Renal cortical epithelial cell (primary cell): Measurements from ENCODE around the gene GEMIN5. TPM values are rescaled to one million over a fixed set of nuclear protein-coding genes. Genes with fewer than 3 reads are reported as not detected.
"Not testable (repeated sequence)": the region's sequence is repeated elsewhere in the genome, so short reads cannot be mapped to it uniquely, and the experiment has no call there.

Experiments
- DNase-seq: peaks from one replicate; pipeline ENCODE4 v3.0.0-alpha.2; 2011; ENCODE audit warnings: low read depth
- total RNA-seq: library from RNA; depleted of rRNA; stranded (reverse); fragments of >200 nt; gene quantifications from 2 replicates; pipeline ENCODE4 v1.2.3, GENCODE V29; 2014

GEMIN5 gene, protein sequence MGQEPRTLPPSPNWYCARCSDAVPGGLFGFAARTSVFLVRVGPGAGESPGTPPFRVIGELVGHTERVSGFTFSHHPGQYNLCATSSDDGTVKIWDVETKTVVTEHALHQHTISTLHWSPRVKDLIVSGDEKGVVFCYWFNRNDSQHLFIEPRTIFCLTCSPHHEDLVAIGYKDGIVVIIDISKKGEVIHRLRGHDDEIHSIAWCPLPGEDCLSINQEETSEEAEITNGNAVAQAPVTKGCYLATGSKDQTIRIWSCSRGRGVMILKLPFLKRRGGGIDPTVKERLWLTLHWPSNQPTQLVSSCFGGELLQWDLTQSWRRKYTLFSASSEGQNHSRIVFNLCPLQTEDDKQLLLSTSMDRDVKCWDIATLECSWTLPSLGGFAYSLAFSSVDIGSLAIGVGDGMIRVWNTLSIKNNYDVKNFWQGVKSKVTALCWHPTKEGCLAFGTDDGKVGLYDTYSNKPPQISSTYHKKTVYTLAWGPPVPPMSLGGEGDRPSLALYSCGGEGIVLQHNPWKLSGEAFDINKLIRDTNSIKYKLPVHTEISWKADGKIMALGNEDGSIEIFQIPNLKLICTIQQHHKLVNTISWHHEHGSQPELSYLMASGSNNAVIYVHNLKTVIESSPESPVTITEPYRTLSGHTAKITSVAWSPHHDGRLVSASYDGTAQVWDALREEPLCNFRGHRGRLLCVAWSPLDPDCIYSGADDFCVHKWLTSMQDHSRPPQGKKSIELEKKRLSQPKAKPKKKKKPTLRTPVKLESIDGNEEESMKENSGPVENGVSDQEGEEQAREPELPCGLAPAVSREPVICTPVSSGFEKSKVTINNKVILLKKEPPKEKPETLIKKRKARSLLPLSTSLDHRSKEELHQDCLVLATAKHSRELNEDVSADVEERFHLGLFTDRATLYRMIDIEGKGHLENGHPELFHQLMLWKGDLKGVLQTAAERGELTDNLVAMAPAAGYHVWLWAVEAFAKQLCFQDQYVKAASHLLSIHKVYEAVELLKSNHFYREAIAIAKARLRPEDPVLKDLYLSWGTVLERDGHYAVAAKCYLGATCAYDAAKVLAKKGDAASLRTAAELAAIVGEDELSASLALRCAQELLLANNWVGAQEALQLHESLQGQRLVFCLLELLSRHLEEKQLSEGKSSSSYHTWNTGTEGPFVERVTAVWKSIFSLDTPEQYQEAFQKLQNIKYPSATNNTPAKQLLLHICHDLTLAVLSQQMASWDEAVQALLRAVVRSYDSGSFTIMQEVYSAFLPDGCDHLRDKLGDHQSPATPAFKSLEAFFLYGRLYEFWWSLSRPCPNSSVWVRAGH (N-terminal part only)
- total RNA-seq = 10.6 and 21.5 TPM in 2 replicates

DNA sequence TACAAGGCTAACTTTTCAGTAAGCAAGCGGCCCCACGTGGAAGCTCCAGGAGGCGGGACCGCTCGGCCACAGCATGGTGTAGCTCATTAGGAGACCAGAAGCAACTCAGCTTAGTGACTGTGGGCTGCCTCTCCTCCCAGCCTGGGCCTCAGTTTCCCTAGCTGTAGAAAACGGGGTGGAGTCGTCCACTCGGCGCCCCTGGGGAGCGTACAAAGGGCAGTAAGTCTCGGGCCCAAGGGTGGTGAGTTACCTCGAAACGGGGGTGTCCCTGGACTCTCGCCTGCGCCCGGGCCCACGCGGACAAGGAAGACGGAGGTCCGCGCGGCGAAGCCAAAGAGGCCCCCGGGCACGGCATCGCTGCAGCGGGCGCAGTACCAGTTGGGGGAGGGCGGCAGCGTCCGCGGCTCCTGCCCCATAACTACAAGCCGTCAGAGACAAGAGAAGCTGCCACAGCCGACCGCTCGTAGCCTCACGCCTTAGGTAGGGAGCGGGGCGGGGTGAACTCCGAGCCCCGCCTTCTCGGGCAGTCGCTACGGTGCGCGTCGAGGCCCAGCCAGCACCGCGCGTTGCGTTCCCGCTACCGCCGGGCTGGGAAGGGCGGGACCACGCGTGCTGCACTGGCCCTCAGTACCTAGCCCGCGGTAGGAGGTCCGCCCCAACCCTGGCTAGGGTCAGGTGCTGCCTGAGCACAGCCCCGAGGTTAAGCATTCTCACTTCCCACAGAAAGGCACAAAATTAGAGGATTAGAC, at the start of gene GEMIN5:
Gene GEMIN5 (minus strand): TSS at position 494 of the 749 bp plus-strand sequence. CDS start 78 bp downstream, at position 416.
- peak; percentile 64 for DNase-seq

DNA sequence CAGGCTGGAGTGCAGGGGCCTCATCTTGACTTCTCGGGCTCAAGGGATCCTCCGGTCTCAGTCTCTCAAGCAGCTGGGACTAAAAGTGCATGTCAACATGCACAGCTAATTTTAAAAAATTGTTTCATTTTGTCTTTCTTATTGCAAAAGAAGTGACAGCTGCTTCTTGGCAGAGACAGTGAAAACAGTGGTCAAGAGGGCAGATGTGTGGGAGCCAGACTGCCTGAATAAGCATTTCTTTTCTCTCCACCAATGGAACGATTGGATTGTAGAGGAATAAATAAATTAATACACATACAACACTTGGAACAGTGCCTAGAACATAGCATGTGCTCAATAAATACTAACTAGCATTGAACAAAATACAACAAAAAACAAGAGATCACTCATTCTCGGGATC, 48.1 kb upstream of the GEMIN5 start:
- DNase-seq = no peak

DNA sequence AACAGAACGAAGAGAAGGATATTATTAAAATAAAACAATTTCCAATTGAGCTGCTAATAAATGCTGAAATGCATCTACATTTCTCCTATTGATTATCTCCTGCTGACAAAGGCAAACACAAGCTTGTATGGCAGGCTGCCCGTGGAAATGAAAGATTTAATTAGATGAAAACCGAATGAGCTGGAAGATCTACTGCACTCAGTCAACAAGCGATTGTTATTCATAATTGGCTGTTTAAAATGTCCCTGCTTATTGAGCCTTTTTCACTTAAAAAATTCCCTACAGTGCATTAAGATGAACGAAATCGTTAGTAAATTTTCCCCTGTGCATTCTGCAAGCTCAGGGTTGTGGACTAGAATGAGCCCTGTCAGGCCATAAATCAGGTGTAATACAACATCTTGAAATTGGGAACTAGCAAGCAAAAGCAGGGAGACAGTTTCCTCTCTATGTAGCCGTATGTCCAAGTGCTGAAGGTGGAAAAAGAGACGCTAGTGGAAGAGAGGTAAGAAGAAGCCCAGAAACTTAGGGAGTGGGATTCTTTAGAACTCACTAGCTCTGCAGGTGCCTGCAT, 47.0 kb upstream of the GEMIN5 start:
- DNase-seq = no peak

DNA sequence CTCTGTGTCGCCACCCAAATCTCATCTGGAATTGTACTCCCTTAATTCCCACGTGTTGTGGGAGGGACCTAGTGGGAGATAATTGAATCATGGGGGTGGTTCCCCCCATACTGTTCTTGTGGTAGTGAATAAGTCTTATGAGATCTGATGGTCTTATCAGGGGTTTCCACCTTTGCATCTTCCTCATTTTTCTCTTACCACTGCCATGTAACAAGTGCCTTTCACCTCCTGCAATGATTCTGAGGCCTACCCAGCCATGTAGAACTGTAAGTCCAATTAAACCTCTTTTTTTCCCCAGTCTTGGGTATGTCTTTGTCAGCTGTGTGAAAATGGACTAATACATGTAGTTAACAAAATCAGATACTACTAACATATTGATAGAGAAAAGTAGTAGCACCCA, 40.3 kb upstream of the GEMIN5 start:
- DNase-seq = not testable (repeated sequence)

DNA sequence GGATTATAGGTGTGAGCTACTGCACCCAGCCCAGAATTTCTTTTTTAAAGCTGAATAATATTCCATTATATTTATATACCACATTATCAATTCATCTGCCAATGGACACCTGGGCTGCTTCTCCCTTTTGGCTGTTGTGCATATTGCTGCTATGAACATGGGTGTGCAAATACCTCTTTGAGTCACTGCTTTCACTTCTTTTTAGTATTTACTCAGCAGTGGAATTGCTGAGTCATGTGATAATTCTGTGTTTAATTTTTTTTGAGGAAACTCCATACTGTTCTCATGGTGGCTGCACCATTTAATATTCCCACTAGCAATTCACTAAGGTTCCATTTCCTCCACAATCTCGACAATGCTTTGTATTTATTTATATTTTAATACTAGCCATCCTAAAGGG, 39.4 kb upstream of the GEMIN5 start:
- DNase-seq = peak; percentile 18

DNA sequence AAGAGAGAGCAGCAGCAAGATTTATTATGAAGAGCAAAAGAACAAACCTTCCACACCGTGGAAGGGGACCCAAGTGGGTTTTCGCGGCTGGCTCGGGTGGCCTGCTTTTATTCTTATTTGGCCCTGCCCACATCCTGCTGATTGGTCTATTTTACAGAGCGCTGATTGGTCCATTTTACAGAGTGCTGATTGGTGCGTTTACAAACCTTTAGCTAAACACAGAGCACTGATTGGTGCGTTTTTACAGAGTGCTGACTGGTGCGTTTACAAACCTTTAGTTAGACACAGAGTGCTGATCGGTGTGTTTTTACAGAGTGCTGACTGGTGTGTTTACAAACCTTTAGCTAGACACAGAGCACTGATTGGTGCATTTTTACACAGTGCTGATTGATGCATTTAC, 38.1 kb upstream of the GEMIN5 start:
- DNase-seq = not testable (repeated sequence)

DNA sequence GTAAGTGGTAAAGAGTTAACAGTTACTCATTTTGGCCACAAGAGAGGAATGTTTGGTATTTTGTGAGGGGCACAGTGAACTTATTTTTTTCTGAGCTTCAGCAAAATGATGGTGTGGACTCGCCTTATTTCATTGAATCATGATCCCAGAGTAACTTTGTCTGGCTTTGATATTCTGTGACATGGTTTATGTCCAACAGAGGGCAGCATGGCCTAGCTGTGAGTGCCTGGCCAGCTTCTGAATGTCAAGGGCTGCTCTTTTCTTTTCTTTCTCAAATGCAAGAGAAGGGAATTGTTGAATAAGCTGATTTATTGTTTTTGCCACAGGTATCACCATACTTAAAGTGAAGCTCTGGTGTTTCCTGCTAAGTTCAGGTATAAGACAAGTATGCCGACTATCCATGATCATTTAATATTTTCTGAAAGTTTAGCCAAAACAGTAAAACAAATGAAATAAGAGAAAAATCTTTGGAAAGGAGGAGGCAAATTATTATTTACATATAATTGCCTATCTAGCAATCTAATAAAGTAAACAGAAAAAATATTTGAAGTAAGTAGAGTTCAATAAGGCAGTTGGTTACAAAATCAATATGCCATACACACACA, 34.6 kb upstream of the GEMIN5 start:
- peak; percentile 35 for DNase-seq

DNA sequence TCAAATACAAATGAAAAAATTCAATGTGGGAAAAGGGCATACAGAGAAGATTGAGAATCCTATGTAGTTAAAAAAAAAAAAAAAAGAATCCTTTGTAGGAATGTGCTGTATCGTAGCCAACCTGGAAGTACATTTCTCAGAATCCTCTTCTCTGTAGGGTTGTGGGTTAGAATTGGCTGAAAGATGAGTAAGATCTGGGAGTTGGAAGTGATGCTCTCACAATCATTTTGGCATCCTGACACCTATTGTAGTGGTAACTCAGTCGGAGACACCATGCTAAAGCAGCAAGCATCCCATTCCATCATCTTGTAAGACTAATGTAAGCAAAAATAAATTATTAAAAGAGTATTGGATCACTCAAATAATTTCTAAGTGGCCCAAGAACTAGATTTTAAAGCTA, 33.5 kb upstream of the GEMIN5 start:
- DNase-seq = no peak

DNA sequence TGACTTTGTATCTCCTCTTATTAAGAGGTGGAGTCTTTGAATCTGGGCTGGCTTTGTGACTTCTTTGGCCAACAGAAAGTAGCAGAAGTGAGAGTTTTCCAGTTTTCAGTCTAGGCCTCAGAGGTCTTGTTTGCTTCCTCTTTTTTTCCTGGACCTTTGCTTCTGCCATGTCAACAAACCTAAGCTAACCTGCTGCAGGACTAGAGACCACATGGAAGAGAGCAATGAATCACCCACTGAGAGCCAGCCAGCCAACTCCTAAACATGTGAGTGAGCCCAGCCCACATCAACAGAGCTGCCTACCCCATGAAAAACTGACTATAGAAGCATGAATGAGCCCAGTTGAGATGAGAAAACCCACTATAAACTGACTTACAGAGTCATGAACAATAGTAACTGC, 32.7 kb upstream of the GEMIN5 start:
- peak; percentile 65 for DNase-seq

DNA sequence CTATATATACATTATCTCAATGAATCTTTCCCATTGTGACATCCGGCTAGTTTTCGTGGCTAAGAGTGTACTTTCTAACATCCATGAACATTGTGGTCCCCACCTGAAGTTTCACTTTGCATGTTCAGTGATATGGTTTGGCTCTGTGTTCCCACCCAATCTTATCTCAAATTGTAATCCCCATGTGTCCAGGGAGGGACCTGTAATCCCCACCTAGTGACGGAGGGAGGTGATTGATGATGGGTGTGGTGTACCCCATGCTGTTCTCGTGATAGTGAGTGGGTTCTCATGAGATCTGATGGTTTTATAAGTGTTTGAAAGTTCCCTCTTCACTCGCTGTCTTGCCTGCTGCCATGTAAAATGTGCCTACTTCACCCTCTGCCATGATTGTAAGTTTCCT, 30.9 kb upstream of the GEMIN5 start:
- DNase-seq = no peak

DNA sequence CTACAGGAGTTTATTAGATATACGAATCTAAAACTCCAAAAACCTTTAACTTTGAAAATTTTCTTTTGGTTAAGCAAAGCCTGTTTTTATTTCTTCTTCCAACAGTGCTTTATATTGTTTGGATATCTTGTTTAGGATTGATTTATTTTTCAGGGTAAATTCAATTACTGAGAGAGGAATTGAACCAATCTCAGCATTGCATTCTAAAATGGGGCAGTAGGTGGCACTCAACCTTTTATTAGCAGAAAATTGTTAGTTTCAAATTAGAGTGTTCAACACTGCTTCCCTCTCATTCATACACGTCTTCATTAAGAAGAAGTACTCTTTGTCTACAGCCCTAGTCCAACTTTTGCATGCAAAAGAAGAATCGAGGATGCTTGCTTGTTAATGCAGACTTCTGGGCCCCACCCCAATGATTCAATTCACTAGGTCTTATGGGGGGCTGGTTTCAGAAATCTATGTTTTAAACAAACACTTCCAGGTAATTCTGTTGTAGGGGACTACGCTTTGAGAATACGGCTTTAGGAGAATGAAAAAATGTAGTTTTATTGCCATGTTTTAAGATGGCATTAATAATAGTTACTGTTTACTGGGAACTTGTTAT, 29.5 kb upstream of the GEMIN5 start:
- peak; percentile 19 for DNase-seq

DNA sequence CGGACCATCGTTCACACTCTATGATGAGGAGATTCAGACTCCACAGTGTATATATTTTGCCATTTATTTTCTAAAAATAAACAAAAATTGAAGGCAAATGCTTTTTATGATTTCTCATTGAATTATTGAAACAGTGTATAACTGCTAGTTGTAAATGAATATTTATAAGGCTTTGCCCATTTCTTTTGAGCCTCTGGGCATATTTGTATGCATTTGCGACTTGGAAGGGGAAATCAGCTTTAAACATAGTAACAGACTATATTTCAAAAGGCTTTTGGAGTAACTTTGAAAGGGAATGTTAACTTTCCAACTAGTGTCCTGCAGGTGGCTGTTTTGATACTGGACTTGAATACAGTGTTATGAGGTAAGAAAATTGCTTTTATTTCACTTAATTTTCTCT, 28.9 kb upstream of the GEMIN5 start:
- DNase-seq = no peak

DNA sequence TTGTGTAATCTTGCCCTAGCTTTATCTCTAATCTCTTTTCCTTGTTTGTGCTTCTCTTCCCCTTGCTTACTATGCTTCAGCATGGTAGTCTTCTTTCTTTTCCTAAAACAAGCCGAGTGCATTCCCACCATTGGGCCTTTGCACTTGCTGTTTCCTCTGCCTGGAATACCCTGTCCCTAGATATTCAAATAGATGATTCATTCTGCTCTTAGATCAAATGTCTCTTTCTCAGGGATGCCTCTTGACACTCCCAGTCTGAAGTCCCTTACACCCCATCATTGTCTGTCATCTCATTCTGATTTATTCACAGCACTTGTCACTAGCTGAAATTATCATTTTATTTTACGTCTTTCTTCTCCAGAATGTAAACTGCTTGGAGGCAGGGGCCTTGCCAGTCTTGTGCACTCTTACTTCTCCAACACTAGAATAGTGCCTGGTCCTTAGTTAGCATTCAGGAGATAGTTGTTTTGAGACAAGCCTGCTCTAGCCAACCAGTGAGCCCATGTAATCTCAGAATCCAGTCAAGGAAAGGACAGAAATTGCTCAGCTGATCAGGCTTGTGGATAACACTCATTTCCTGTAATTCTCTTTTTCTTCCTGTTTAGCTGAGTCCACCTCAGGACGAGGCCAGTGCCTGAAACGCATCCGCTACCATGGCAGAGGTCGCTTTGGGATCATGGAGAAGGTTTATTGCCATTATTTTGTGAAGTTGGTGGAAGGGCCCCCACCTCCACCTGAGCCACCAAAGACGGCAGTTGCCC, 28.2 kb upstream of the GEMIN5 start:
- no peak for DNase-seq

DNA sequence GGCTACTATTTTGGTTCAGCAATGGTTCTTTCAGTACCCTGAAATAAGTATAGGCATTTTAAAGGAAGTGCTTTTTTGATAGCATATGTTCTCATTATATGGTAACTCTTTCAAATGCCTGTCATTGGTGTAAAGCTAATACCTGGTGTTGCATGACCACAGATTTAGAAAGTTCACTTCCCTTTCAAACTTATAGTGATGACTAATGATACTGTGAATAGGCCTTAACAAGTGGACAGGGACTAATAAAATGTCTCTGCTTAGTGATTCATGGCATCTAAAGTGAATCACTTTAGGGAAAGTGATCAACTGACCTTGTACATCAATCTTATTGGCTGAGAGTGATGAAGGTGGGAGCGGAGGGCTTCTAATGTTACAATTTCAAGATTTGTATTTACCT, 24.5 kb upstream of the GEMIN5 start:
- DNase-seq = peak; percentile 85

DNA sequence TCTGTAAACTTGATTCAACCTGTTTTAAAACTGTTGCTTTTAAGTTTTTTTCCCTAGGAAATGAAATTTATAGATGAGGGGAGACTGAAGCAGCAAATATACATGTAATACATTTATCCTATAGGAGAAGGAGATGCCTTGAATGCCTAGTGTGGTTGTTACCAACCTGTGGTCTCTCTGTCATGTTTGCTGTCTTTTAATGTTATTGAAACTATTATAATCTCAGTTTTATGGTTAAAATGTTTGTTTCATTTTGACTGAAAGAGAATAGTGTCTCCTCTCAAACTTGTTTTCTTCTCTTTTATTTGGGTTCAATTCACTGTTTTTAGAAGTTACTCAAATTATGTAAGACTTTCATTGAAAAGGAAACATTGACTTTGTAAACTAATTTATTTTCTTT, 18.7 kb upstream of the GEMIN5 start:
- DNase-seq = no peak

DNA sequence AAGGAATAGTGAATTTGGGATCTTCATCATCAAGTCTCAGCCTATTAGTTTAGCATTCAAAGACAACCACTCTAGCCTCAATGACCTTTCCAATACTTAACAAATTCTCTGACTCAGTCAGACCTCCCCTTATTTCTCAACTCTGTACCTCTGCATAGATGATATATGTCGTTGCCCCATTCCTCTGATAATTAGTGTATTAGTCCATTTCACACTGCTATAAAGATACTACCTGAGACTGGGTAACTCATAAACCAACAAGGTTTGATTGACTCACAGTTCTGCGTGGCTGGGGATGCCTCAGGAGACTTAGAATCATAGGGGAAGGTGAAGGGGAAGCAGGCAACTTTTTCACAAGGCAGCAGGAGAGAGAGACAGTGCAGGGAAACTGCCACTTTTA, 11.8 kb upstream of the GEMIN5 start:
- peak; percentile 54 for DNase-seq

DNA sequence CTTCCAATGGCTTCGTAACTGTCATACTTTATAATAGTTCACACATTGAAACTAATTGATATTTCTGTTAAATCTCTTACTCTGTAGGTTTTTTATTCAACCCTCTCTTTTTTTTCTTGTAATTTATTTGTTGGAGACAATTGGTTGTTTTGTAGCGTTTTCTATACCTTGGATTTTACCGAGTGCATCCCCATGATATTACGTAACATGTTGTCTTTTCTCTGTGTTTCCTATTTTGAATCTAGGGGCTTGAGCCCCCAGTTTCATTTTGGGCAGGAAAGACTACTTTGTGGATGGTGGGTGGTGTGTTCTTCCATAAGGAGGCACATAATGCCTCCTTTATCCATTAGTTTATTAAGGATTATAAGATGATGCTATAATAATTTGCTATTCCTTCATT, 10.3 kb upstream of the GEMIN5 start:
- DNase-seq = no peak

DNA sequence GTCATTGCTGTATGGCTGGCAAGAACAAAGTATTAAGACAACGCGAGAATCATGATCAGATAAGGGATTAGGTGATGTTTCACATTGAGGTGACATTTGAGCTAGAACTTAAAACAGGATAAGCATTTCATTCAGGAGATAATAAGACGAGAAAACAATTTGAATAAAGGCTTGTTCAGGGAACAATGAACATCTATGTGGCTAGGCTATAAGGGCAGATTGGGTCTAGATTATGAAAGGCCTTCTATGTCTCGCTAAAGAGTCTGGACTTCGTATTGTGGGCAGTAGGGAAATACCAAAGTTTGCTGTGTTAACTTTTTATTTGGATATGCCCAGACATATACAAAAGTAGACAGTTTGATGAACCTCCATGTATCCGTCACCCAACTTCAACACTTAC, 9.8 kb upstream of the GEMIN5 start:
- no peak for DNase-seq

DNA sequence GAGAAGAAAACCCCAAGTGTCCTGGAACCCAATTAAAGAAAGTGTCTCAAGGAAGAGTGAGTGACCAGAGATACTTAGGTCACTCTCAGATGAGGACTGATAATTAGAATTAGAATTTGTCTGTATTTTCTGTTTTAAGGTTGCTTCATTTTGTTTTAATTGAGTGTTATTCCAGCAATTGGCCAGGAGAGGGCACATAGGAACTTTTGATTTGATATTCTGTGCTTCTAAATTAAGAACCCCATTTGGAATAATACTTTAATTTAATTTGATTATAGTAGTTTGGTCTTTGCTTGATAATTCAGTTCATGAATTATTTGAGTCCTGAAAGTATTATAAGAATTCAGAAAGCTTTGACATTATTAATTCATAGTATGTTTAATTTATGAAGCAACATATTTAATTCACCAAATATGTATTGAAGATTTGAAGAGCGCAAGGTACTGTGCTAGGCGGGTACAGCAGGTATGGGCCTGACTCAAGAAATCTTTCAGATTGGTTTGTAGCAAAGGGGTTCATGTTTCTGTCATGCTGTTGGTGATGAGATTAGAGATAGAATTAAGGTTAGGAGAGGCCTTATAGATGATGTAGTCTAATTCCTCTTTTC, 7.8 kb upstream of the GEMIN5 start:
- DNase-seq = peak; percentile 42
